ENCODE measurements around the gene USP40. TPM values are rescaled to one million over a fixed set of nuclear protein-coding genes. Genes with fewer than 3 reads are reported as not detected.

USP40 gene
- total RNA-seq, 6 donors from 2014 or later, result 34.4 to 75.4 (median 50.4) TPM

DNA sequence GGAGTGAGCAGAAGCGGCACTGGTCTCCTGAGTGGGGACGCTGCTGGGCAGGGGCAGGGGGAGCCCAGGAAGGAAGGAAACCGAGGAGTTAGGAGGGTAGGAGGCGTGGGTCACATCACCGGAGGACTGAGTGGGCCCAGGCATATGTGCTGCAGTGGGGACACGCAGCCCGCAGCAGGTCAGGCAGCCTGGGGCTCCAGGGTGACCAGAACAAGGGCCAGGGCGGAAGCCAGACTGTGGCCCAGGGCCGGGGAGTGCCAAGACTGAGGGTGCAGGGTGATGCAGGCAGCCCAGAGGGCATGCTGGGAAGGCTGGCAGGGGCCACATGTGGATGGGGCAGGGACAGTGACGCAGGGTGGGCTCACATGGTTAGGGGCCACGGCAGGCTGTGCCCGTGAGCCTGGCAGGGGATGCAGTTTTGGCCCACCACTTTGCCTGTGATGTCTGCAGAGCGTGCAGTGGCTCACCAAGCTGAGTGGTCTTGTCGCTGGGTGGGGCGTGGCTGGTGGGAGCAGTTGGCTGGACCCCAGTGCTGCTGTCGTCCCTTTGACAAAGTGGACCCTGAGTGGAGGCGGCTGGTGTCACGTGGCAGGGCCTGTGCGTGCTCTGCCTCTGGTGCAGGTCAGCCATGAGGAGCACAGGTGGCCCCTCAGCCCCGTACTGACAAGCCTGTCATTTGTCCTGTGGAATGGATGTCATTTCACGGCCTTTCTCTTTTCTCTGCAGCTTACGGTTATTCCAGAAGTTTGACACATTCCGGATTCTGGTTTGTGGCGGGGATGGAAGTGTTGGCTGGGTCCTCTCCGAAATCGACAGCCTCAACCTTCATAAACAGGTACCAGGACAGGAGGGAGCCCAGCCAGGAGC, 125.2 kb downstream of the USP40 start:
- H3K27ac ChIP-seq, result no peak overlapping the region
- 93% methylated on average over 14 to 21 of the region's 26 CpGs for WGBS, 2 donors
- DNase-seq (no peak), ATAC-seq (ENCODE audit: low FRiP score in 2 of 2) (no peak)
- H3K4me3 ChIP-seq, result no peak overlapping the region
- H3K36me3 ChIP-seq, result peaks cover 6 to 77% (median 57%) of the 10 kb centered on the region in 4 donors
- no peaks in the 10 kb centered on the region for H3K9me3 ChIP-seq
- H3K4me1 ChIP-seq, result peaks cover 0 to 4% (median 0%) of the 10 kb centered on the region in 4 donors
- no peak for TF ChIP-seq POLR2A (IDR thresholded peaks at IDR 0.05)
- no peak for TF ChIP-seq POLR2AphosphoS5 (IDR thresholded peaks at IDR 0.05)
- no peak for TF ChIP-seq EP300 (IDR thresholded peaks at IDR 0.05)
- TF ChIP-seq, protein P1, sequence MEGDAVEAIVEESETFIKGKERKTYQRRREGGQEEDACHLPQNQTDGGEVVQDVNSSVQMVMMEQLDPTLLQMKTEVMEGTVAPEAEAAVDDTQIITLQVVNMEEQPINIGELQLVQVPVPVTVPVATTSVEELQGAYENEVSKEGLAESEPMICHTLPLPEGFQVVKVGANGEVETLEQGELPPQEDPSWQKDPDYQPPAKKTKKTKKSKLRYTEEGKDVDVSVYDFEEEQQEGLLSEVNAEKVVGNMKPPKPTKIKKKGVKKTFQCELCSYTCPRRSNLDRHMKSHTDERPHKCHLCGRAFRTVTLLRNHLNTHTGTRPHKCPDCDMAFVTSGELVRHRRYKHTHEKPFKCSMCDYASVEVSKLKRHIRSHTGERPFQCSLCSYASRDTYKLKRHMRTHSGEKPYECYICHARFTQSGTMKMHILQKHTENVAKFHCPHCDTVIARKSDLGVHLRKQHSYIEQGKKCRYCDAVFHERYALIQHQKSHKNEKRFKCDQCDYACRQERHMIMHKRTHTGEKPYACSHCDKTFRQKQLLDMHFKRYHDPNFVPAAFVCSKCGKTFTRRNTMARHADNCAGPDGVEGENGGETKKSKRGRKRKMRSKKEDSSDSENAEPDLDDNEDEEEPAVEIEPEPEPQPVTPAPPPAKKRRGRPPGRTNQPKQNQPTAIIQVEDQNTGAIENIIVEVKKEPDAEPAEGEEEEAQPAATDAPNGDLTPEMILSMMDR (IDR thresholded peaks at IDR 0.05), result no peak
- no peaks in the 10 kb centered on the region for H3K27me3 ChIP-seq

DNA sequence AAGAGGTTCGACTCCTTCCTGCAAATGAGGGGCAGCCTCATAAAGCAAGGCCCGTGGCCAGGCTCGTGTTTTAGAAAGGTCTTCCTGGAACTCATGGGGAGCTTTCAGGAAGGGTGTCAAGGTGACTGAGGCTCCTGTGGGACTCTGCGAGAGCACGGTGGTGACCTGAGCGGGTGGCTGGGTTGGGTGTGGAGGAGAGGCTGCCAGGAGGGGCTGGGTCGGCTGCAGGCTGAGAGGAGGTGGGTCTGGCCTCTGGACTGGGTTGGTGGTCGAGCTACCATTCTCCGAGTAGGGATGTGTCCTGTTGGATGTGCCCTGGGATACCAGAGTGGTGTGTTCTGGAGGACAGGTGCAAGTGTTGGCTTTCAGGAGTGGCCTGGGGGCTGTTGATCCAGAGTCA, 125.9 kb downstream of the USP40 start:
- WGBS, 2 donors, result 99 to 100% methylated on average over 2 to 9 of the region's 9 CpGs
- Histone ChIP-seq H3K27me3 (no peaks in the 10 kb centered on the region), H3K4me3 (no peak overlapping the region), H3K9me3 (no peaks in the 10 kb centered on the region), H3K27ac (no peak overlapping the region), H3K4me1 (peaks cover 0 to 4% (median 0%) of the 10 kb centered on the region in 4 donors), H3K36me3 (peaks cover 8 to 77% (median 57%) of the 10 kb centered on the region in 4 donors)
- no peak for DNase-seq
- ATAC-seq (ENCODE audit: low FRiP score in 2 of 2), result no peak
- TF ChIP-seq, protein P1 (IDR thresholded peaks at IDR 0.05), result no peak
- TF ChIP-seq POLR2A (IDR thresholded peaks at IDR 0.05) (no peak), EP300 (IDR thresholded peaks at IDR 0.05) (no peak), POLR2AphosphoS5 (IDR thresholded peaks at IDR 0.05) (no peak)

- no peak overlapping the region for H3K27ac ChIP-seq
Measured at GRCh38 chr2:233440314-233440713, 126.3 kb downstream of the USP40 start.

GRCh38 chr2:233439191-233439590, 127.4 kb downstream of the USP40 start:
- Histone ChIP-seq H3K27ac (no peak overlapping the region), H3K9me3 (no peaks in the 10 kb centered on the region), H3K4me3 (no peak overlapping the region), H3K4me1 (peaks cover 0 to 4% (median 0%) of the 10 kb centered on the region in 4 donors), H3K27me3 (no peaks in the 10 kb centered on the region), H3K36me3 (peaks cover 8 to 77% (median 55%) of the 10 kb centered on the region in 4 donors)
- WGBS, 2 donors, result 76 to 95% methylated on average over 2 to 9 of the region's 9 CpGs
- peak in 1 of 2 donors; percentile 57 for ATAC-seq (ENCODE audit: low FRiP score in 2 of 2)
- TF ChIP-seq, protein P1 (IDR thresholded peaks at IDR 0.05), result no peak
- TF ChIP-seq POLR2AphosphoS5 (IDR thresholded peaks at IDR 0.05) (no peak), POLR2A (IDR thresholded peaks at IDR 0.05) (no peak), EP300 (IDR thresholded peaks at IDR 0.05) (no peak)
- no peak for DNase-seq

More at GRCh38 chr2:233440314-233440713, 126.3 kb downstream of the USP40 start:
- Histone ChIP-seq H3K4me3 (no peak overlapping the region), H3K9me3 (no peaks in the 10 kb centered on the region), H3K36me3 (peaks cover 8 to 77% (median 57%) of the 10 kb centered on the region in 4 donors), H3K27me3 (no peaks in the 10 kb centered on the region), H3K4me1 (peaks cover 0 to 4% (median 0%) of the 10 kb centered on the region in 4 donors)
- WGBS, 2 donors, result 94 to 96% methylated on average over 15 to 17 of the region's 17 CpGs
- DNase-seq (no peak), ATAC-seq (ENCODE audit: low FRiP score in 2 of 2) (no peak)
- TF ChIP-seq EP300 (IDR thresholded peaks at IDR 0.05) (no peak), POLR2A (IDR thresholded peaks at IDR 0.05) (no peak), POLR2AphosphoS5 (IDR thresholded peaks at IDR 0.05) (no peak)
- TF ChIP-seq, protein P1 (IDR thresholded peaks at IDR 0.05), result no peak
